HEK293 (cell line): ENCODE results near the gene LMO4.
A peak's percentile ranks its signal among the peaks of the same experiment; 100 is the strongest.

ENCODE experiments used
- EGR2 ChIP-seq: fragments of 450-650 bp; formaldehyde crosslinking; IDR thresholded peaks from 2 replicates; pipeline ENCODE4 v1.5.1; 2016; ENCODE audit warnings: low read depth, missing biosample characterization, missing genetic modification characterization
- GLI4 ChIP-seq: fragments of 450-650 bp; formaldehyde crosslinking; IDR thresholded peaks from 2 replicates; pipeline ENCODE4 v1.5.1; 2016; ENCODE audit warnings: missing biosample characterization, missing genetic modification characterization
- HOXD13 ChIP-seq: sonication (generic); formaldehyde crosslinking; IDR thresholded peaks from 2 replicates; pipeline ENCODE4 v1.8.0; 2022; ENCODE audit warnings: missing genetic modification reagents, borderline replicate concordance
- REPIN1 ChIP-seq: fragments of 450-650 bp; formaldehyde crosslinking; IDR thresholded peaks from 2 replicates; pipeline ENCODE4 v1.5.1; 2017; ENCODE audit warnings: missing biosample characterization, missing genetic modification characterization, low read depth
- WT1 ChIP-seq: fragments of 450-650 bp; formaldehyde crosslinking; IDR thresholded peaks from 2 replicates; pipeline ENCODE4 v1.5.1; 2016; ENCODE audit warnings: missing biosample characterization, missing genetic modification characterization
- ZBTB11 ChIP-seq: fragments of 450-650 bp; formaldehyde crosslinking; conservative IDR thresholded peaks from 2 replicates; pipeline ENCODE4 v1.5.1; 2016; ENCODE audit warnings: low read depth, missing biosample characterization, missing genetic modification characterization
- ZEB2 ChIP-seq: fragments of 450-650 bp; formaldehyde crosslinking; IDR thresholded peaks from 2 replicates; pipeline ENCODE4 v1.5.1; 2016; ENCODE audit warnings: missing biosample characterization, missing genetic modification characterization
- ZFP37 ChIP-seq: fragments of 450-650 bp; formaldehyde crosslinking; IDR thresholded peaks from 2 replicates; pipeline ENCODE4 v1.5.1; 2016; ENCODE audit warnings: missing biosample characterization, missing genetic modification characterization
- ZFP41 ChIP-seq: fragments of 450-650 bp; formaldehyde crosslinking; IDR thresholded peaks from 2 replicates; pipeline ENCODE4 v1.5.1; 2016; ENCODE audit warnings: missing biosample characterization, missing genetic modification characterization, borderline replicate concordance
- ZNF146 ChIP-seq: fragments of 450-650 bp; formaldehyde crosslinking; IDR thresholded peaks from 2 replicates; pipeline ENCODE4 v1.5.1; 2016; ENCODE audit warnings: missing biosample characterization, missing genetic modification characterization
- ZNF19 ChIP-seq: fragments of 450-650 bp; formaldehyde crosslinking; IDR thresholded peaks from 2 replicates; pipeline ENCODE4; 2016; ENCODE audit warnings: missing biosample characterization, missing genetic modification characterization, low read depth
- ZNF23 ChIP-seq: fragments of 450-650 bp; formaldehyde crosslinking; IDR thresholded peaks from 2 replicates; pipeline ENCODE4 v1.5.1; 2016; ENCODE audit warnings: missing biosample characterization, missing genetic modification characterization, borderline replicate concordance
- ZNF37A ChIP-seq: fragments of 450-650 bp; IDR thresholded peaks from 2 replicates; pipeline ENCODE4 v1.5.1; 2018; ENCODE audit warnings: missing biosample characterization, missing genetic modification characterization
- ZNF391 ChIP-seq: fragments of 450-650 bp; formaldehyde crosslinking; IDR thresholded peaks from 2 replicates; pipeline ENCODE4 v1.5.1; 2016; ENCODE audit warnings: low read depth, missing biosample characterization, missing genetic modification characterization, borderline replicate concordance
- ZNF416 ChIP-seq: fragments of 450-650 bp; formaldehyde crosslinking; IDR thresholded peaks from 2 replicates; pipeline ENCODE4 v1.5.1; 2016; ENCODE audit warnings: missing biosample characterization, missing genetic modification characterization
- ZNF548 ChIP-seq: fragments of 450-650 bp; formaldehyde crosslinking; IDR thresholded peaks from 2 replicates; pipeline ENCODE4 v1.5.1; 2016; ENCODE audit warnings: missing biosample characterization, missing genetic modification characterization
- ZNF555 ChIP-seq: fragments of 450-650 bp; formaldehyde crosslinking; conservative IDR thresholded peaks from 2 replicates; pipeline ENCODE4 v1.5.1; 2017; ENCODE audit warnings: missing biosample characterization, mild to moderate bottlenecking, missing genetic modification characterization, inconsistent platforms
- ZNF571 ChIP-seq: fragments of 450-650 bp; formaldehyde crosslinking; IDR thresholded peaks from 2 replicates; pipeline ENCODE4 v1.5.0; 2017; ENCODE audit warnings: missing biosample characterization, missing genetic modification characterization
- ZNF621 ChIP-seq: fragments of 450-650 bp; formaldehyde crosslinking; IDR thresholded peaks from 2 replicates; pipeline ENCODE4 v1.5.1; 2017; ENCODE audit warnings: missing biosample characterization, missing genetic modification characterization
- ZNF670 ChIP-seq: fragments of 450-650 bp; formaldehyde crosslinking; IDR thresholded peaks from 2 replicates; pipeline ENCODE4 v1.5.1; 2016; ENCODE audit warnings: missing biosample characterization, missing genetic modification characterization, low read depth
- TF ChIP-seq, protein P1 (sequence below): fragments of 450-650 bp; formaldehyde crosslinking; IDR thresholded peaks from 2 replicates; pipeline ENCODE4 v1.5.1; 2016; ENCODE audit warnings: missing biosample characterization, missing genetic modification characterization
- TF ChIP-seq, protein P2 (sequence below): fragments of 450-650 bp; formaldehyde crosslinking; IDR thresholded peaks from 2 replicates; pipeline ENCODE4 v1.5.1; 2016; ENCODE audit warnings: missing biosample characterization, missing genetic modification characterization
- TF ChIP-seq, protein P3 (sequence below): fragments of 450-650 bp; formaldehyde crosslinking; IDR thresholded peaks from 2 replicates; pipeline ENCODE4 v1.5.1; 2017; ENCODE audit warnings: missing biosample characterization, mild to moderate bottlenecking, missing genetic modification characterization, moderate library complexity
- TF ChIP-seq, protein P4 (sequence below): fragments of 450-650 bp; formaldehyde crosslinking; optimal IDR thresholded peaks from 2 replicates; pipeline ENCODE3; 2016; ENCODE audit warnings: missing biosample characterization, mild to moderate bottlenecking, missing genetic modification characterization

The LMO4 gene

DNA sequence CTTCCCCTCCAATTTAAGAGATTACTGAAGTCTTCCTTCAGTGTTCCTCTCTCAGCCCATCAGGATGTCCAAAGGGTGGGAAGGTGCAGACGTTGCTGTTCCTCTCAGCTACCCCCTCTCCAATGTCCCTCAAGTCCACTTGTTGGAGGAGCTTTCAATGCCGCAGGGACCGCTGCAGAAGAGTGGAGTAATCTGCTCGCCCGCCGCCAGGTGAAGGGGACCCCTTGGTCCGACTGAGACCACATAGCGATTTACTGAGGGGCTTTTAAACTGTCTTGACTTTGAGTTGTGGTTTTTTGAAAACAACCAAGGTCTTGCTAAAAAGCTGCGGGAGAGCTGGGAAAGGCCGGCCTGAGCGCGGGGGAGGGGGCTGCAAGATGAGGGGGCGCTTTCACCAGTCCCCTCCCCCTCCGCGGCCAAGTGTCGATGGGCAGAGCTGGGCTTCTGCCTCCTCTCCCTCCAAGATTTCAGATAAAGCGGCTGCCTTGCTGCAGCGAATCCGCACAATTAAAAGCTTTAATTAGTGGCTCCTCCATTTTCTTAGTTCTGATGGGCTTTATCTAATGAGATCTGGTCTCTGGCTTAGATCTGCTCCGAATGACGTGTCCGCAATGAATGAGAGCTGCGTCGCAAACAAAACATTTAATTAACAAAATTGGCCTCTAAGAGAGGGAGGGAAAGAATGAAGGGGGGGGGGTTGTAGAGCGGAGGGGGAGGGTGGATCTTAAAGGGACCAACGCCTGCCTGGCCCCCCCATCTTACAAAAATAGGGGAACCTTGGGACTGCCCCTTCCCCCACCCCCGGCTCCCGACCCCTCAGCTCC is 5.9 kb downstream of the LMO4 start (continued):
- TF ChIP-seq ZNF555 (tag by site-specific recombination) (no peak), GLI4 (tag by site-specific recombination) (no peak), ZNF548 (tag by site-specific recombination) (no peak), ZBTB11 (tag by site-specific recombination) (no peak), ZNF670 (tag by site-specific recombination) (no peak), REPIN1 (tag by site-specific recombination) (no peak), ZFP37 (no peak), ZNF621 (tag by site-specific recombination) (no peak), ZEB2 (tag by site-specific recombination) (no peak), WT1 (tag by site-specific recombination) (peak; percentile 86), ZNF391 (tag by site-specific recombination) (no peak), ZNF416 (tag by site-specific recombination) (no peak), ZNF571 (tag by site-specific recombination) (no peak), HOXD13 (CRISPR knock-in tag) (no peak), EGR2 (peak; percentile 19; the same call in 1 of the 2 replicates), ZNF19 (no peak), ZNF37A (tag by site-specific recombination) (no peak), ZFP41 (tag by site-specific recombination) (no peak), ZNF146 (tag by site-specific recombination) (no peak), ZNF23 (tag by site-specific recombination) (no peak)
- TF ChIP-seq, protein P1, sequence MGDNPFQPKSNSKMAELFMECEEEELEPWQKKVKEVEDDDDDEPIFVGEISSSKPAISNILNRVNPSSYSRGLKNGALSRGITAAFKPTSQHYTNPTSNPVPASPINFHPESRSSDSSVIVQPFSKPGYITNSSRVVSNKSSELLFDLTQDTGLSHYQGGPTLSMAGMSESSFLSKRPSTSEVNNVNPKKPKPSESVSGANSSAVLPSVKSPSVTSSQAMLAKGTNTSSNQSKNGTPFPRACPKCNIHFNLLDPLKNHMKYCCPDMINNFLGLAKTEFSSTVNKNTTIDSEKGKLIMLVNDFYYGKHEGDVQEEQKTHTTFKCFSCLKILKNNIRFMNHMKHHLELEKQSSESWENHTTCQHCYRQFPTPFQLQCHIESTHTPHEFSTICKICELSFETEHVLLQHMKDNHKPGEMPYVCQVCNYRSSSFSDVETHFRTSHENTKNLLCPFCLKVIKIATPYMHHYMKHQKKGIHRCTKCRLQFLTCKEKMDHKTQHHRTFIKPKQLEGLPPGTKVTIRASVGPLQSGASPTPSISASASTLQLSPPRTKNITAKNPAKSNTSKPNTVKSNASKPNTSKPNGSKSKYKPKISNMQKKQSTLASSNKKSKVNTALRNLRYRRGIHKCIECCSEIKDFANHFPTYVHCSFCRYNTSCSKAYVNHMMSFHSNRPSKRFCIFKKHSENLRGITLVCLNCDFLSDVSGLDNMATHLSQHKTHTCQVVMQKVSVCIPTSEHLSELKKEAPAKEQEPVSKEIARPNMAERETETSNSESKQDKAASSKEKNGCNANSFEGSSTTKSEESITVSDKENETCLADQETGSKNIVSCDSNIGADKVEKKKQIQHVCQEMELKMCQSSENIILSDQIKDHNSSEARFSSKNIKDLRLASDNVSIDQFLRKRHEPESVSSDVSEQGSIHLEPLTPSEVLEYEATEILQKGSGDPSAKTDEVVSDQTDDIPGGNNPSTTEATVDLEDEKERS: no peak
- TF ChIP-seq, protein P2, sequence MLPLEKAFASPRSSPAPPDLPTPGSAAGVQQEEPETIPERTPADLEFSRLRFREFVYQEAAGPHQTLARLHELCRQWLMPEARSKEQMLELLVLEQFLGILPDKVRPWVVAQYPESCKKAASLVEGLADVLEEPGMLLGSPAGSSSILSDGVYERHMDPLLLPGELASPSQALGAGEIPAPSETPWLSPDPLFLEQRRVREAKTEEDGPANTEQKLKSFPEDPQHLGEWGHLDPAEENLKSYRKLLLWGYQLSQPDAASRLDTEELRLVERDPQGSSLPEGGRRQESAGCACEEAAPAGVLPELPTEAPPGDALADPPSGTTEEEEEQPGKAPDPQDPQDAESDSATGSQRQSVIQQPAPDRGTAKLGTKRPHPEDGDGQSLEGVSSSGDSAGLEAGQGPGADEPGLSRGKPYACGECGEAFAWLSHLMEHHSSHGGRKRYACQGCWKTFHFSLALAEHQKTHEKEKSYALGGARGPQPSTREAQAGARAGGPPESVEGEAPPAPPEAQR: no peak
- TF ChIP-seq, protein P3, sequence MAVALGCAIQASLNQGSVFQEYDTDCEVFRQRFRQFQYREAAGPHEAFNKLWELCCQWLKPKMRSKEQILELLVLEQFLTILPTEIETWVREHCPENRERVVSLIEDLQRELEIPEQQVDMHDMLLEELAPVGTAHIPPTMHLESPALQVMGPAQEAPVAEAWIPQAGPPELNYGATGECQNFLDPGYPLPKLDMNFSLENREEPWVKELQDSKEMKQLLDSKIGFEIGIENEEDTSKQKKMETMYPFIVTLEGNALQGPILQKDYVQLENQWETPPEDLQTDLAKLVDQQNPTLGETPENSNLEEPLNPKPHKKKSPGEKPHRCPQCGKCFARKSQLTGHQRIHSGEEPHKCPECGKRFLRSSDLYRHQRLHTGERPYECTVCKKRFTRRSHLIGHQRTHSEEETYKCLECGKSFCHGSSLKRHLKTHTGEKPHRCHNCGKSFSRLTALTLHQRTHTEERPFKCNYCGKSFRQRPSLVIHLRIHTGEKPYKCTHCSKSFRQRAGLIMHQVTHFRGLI (tag by site-specific recombination): peak; percentile 9; the same call in 1 of the 2 replicates
- TF ChIP-seq, protein P4, sequence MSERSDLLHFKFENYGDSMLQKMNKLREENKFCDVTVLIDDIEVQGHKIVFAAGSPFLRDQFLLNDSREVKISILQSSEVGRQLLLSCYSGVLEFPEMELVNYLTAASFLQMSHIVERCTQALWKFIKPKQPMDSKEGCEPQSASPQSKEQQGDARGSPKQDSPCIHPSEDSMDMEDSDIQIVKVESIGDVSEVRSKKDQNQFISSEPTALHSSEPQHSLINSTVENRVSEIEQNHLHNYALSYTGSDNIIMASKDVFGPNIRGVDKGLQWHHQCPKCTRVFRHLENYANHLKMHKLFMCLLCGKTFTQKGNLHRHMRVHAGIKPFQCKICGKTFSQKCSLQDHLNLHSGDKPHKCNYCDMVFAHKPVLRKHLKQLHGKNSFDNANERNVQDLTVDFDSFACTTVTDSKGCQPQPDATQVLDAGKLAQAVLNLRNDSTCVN (tag by site-specific recombination): no peak
